GM21423 (cell line): ENCODE data around the gene TAS1R1.

Experiments used
- ATAC-seq: cut with Tn5 transposase; IDR thresholded peaks from one replicate; pipeline ENCODE4 v1.9.1; 2021; ENCODE audit warnings: mild to moderate bottlenecking, moderate library complexity; ENCODE audit not compliant: unreplicated experiment

Gene TAS1R1

GRCh38 chr1:6570100-6570499 lies 15.0 kb downstream of the TAS1R1 start:
- no peak for ATAC-seq

DNA sequence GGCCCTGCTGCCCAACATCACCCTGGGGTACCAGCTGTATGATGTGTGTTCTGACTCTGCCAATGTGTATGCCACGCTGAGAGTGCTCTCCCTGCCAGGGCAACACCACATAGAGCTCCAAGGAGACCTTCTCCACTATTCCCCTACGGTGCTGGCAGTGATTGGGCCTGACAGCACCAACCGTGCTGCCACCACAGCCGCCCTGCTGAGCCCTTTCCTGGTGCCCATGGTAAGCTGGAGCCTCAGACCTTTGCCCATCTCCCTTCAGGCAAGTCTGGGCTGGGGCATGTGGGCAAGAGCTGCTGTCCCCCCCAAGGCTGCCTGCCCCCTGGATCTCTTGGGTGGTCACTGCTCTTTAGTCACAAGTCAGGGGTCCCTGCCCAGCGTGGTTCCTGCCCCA lies 15.9 kb downstream of the TAS1R1 start:
- no peak for ATAC-seq

- no peak for ATAC-seq
Measured at GRCh38 chr1:6572653-6573383, 17.7 kb downstream of the TAS1R1 start.

DNA sequence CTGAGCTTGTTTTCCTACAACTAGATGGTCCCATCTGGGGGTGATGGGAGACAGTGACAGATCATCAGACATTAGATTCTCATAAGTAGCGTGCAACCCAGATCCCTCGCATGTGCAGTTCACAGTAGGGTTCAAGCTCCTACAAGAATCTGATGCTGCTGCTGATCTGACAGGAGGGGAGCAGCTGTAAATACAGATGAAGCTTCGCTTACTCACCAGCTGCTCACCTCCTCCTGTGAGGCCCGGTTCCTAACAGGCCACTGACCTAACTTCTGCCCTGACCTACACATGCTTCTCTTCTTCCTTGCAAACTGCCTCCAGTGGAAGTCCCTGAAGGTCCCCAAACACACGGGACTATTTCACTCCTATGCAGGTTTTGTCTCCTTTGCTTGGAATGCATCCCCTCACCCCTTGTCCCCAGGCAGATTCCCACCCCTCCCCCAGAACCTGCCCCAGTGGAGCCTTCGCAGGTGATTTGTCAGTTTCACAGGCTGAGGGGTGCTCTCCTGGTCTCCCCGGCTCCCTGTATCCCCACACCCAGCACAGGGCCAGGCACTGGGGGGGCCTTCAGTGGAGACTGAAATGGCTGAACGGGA lies 19.0 kb downstream of the TAS1R1 start:
- ATAC-seq: no peak

GRCh38 chr1:6574818-6575217 lies 19.7 kb downstream of the TAS1R1 start:
- no peak for ATAC-seq

DNA sequence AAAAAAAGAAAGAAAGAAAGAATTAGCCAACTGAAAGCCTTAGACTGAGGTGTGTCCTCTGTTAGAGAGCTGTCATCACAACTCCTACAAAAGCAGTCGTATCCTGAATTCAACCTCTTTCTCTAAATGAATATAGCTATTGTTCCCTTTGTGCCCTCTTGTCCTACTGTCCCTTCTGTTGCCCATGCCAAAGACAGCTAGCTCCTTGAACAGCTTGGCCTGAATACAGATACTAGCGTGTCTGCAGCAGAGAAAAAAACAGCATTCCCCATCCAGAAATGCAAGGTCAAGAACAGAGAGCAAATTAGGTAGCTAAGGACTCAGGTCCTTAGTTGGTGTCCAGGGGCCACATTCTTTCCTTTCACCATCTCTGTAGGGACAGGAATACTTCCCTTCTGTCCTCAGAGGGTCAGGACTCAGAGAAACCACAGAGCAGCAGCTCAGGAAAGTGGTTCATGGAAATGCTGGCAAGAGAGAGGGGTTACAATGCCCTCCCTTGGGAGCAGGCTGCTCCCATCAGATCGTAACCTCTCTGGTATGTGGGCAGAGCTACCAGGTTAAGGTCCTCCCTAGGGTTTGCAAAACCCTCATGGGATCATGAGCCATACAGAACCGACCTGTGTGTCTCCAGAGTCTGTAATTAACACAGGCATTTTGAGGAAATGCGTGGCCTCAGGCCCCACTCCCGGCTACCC lies 22.9 kb downstream of the TAS1R1 start:
- no peak for ATAC-seq

GRCh38 chr1:6578624-6579373 lies 23.7 kb downstream of the TAS1R1 start:
- no peak for ATAC-seq

- ATAC-seq: peak; percentile 95
Measured at GRCh38 chr1:6579374-6580118, 24.4 kb downstream of the TAS1R1 start, which contains the start of gene ZBTB48. TSS of gene ZBTB48 (plus strand) at chr1:6579994. CDS start at chr1:6580610, 616 bp downstream.

GRCh38 chr1:6580119-6580592 lies 25.0 kb downstream of the TAS1R1 start:
- ATAC-seq: no peak

DNA sequence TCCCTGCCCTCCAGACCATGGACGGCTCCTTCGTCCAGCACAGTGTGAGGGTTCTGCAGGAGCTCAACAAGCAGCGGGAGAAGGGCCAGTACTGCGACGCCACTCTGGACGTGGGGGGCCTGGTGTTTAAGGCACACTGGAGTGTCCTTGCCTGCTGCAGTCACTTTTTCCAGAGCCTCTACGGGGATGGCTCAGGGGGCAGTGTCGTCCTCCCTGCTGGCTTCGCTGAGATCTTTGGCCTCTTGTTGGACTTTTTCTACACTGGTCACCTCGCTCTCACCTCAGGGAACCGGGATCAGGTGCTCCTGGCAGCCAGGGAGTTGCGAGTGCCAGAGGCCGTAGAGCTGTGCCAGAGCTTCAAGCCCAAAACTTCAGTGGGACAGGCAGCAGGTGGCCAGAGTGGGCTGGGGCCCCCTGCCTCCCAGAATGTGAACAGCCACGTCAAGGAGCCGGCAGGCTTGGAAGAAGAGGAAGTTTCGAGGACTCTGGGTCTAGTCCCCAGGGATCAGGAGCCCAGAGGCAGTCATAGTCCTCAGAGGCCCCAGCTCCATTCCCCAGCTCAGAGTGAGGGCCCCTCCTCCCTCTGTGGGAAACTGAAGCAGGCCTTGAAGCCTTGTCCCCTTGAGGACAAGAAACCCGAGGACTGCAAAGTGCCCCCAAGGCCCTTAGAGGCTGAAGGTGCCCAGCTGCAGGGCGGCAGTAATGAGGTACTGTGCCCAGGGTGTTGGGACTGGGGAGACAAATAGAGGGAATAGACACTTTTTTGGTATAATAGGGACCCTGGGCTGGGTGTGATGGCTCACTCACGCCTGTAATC lies 25.7 kb downstream of the TAS1R1 start:
- no peak for ATAC-seq

GRCh38 chr1:6581561-6582305 lies 26.6 kb downstream of the TAS1R1 start:
- ATAC-seq: no peak

DNA sequence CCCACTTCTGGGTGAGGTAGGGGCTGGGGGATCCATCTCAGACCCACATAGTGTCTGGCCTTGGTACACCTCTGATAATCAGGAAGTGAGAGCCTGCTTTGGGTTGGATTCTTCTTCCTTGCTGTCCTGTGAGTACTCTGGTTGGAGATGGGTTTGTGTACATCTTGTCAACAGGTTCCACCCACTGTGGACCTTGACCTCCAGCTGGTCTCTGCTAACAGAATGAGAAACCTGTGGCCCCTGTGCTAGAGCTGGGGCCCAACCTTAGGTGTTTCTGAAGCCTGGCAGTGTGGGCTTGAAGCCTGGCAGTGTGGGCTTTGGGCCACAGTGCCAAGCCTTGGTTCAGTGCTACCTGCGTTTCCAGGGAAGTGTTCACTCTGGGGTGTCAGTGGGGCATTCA lies 27.3 kb downstream of the TAS1R1 start:
- ATAC-seq: no peak

DNA sequence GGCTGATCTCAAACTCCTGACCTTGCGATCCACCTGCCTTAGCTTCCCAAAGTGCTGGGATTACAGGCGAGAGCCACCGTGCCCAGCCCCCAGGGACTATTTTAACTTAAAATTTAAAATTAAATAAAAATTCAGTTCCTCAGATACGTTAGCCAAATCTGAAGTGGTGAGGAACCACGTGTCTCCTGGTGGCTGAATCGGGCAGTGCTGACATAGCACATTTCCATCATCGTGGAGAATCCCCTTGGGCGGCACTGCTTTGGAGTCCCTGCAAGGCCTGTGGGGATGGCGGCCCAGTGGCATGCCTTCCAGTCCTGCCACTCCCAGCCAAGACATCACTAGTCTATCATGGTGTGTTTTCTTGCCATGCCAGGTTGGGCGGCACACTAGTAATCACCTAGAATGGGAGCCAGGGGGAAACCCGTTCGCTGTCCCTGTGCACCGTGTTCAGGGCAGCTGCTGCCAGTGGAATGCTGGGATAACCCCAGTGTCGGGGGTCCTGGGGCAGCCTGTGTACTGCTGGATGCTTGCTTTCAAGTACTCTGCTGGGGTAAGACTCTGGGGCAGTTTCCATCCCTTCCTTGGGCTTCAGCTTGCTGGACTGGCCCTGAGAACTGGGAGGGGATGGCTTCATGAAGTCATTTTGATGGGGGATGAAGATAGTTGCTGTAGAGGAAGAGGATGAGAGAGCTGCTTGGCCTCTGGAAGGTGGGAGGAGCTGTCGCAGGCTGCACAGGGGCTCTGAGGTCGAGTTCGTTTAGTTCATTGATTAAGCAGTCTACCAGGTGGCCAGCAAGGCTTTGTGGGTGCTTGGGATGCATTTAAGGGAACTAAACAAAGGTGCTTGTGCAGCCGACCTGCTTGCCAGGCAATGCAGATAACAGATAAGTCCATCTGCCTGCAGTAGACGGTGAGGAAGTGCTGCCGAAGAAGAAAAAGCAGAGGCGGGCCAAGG lies 29.3 kb downstream of the TAS1R1 start:
- ATAC-seq: no peak

- no peak for ATAC-seq
Measured at GRCh38 chr1:6585081-6585722, 30.1 kb downstream of the TAS1R1 start.

DNA sequence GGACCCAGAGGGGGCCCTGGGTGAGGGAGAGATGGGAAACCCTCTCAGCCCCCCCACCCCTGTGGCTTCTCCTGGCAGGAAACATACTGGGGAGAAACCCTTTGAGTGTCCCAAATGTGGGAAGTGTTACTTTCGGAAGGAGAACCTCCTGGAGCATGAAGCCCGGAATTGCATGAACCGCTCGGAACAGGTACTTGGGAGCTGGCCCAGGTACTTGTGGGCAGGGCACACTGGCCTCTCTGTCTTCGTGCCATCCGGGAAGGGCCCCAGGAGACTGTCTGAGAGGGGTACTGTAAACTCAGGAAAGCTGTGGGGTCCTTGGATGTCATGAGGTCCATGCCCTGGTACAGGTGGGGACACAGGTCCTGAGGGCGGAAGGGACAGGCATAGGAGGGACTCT lies 30.7 kb downstream of the TAS1R1 start:
- ATAC-seq: no peak

- no peak for ATAC-seq
Measured at GRCh38 chr1:6586404-6586816, 31.3 kb downstream of the TAS1R1 start.

- no peak for ATAC-seq
Measured at GRCh38 chr1:6587261-6588005, 32.3 kb downstream of the TAS1R1 start.
